HG03432 (cell line): ENCODE data around the gene CD2AP.
"Not testable (repeated sequence)": the region's sequence is repeated elsewhere in the genome, so short reads cannot be mapped to it uniquely, and the experiment has no call there.

Experiments
- ATAC-seq: cut with Tn5 transposase; IDR thresholded peaks from one replicate; pipeline ENCODE4 v1.9.1; 2021; ENCODE audit warnings: mild to moderate bottlenecking, moderate library complexity; ENCODE audit not compliant: unreplicated experiment

Gene CD2AP

DNA sequence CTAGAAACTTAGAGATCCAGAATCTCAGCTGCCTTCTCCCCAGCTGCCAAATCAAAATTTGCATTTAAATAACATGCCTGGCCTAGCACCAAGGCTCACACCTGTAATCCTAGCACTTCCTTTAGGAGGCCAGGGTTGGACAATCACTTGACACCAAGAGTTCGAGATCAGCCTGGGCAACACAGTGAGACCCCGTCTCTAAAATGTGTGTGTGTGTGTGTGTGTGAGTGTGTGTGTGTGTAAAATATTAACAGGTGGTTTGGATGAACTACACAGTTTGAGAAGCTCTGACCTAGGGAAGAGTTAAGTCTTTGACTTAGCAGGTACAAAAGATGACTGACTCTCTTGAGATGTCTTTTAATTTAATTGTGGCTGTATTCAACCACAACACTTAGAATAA is 20.2 kb upstream of the CD2AP start:
- ATAC-seq = no peak

DNA sequence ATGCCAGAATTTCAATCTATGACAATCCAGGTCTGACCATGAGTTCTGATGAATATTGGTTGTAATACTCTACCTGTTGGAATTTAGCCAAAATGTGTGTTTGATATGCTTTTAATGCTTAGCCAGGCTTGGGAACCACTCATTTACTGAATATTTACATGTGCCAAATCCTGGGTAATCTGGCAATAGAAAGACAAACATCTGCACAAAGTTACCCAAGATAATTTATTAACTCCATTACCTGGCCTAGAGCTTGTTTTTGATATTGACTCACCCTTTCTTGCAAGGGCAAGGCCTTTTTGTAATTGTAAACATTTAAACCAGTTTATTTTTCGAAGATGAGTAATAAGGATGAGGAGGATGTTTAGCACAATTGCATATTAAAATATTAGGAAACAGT is 13.5 kb upstream of the CD2AP start:
- ATAC-seq = no peak

DNA sequence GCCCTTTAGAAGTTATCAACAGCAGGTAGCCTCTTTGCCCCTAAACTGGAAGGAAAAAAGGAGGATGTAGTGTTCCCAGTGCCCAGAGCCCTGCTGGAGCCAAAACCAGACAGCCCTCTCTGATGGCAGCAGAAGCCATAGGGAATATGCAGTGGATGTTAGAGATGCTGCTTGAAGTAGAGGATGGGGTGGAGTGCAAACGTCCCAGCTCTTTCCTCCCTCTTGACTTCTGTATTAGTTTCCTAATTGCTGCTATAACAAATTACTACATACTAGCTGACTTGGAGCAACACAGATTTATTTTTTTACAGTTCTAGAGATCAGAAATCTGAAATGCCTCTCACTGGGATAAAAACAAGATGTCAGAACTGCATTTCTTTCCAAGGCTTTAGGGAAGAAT is 12.5 kb upstream of the CD2AP start:
- no peak for ATAC-seq

DNA sequence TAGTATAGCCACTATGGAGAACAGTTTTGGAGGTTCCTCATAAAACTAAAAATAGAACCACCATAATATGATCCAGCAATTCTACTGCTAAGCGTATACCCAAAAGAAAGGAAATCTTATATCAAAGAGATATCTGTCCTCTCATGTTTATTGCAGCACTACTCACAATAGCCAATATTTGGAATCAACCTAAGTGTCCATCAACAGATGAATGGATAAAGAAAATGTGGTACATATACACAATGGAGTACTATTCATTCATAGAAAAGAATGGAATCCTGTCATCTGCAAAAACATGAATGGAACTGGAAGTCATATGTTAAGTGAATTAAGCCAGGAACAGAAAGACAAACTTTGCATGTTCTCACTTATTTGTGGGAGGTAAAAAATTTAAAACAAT is 5.7 kb upstream of the CD2AP start:
- ATAC-seq = no peak

DNA sequence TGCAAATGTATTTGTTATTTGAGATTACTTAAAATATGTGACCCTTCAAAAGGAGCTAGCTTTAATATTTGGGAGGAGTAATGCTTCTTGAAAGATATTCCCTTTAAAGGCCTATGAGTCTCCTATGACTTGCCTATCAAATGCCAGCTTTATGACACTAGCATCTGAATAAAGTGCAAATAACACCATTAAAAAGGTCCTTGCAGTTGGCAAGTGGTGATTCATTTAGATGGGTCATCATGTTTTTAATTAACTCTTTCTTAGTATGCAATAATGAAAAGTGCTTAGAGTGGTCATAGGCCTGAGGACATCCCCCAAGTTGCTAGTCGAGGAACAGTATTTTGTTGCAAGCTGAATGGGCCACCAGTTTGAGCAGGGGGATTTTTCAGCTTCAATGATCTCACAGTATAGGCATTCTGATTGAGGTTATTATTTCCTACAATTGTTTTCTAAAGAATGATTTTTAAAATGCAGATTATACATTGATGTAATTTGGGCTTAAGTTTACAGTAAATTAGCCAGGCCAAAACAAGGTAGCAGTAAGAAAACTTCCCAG is 3.7 kb upstream of the CD2AP start:
- ATAC-seq = no peak

DNA sequence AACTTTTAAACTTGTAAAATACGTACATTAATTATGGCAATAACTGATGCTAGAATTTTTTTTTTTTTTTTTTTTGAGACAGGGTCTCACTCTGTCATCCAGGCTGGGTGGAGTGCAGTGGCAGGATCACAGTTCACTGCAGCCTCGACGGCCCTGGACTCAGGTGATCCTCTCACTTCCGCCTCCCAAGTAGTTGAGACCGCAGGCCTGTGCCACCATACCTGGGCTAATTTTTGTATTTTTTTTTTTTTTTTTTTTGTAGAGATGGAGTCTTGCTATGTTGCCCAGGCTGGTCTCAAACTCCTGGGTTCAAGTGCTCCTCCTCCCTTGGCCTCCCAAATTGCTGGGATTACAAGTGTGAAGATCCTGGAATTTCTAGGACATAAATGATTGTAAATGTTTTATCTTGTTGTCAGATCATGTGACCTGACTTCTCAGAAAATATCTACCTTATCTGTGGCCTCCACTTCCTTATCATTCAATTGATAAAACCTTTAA is 2.2 kb upstream of the CD2AP start:
- no peak for ATAC-seq

DNA sequence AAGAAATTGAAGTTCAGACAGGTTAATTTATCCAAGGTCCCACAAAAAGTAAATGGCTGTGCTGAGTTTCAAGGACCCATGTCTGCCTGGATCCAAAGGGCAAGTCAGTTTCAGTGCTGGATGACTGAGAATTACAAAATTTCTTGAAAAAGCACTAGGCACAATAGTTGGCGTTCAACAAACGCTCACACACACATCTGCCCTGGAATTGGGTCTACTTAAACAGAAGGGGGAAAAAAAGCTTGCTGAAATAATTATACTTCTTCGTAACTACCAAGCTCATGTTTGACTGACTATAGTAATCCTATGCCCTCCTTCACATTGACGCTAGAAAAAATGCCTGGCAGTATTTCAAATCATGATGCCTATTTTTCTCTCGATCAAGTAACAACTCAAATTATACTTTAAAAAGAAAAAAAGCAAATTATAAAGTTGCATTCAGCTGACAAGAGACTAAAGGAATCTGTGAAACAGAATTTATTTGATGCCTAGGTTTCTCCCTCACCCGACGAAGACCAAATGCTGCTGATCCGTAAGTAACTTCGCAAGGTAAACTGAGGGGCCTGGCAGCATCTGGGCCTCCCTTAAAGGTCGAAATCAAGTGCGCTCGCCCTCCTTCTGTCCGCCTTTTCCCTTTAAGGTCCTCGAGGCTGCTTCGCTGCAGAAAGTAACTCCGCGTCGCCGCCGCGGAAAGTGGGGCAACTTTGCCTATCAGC is 650 bp upstream of the CD2AP start:
- no peak for ATAC-seq

DNA sequence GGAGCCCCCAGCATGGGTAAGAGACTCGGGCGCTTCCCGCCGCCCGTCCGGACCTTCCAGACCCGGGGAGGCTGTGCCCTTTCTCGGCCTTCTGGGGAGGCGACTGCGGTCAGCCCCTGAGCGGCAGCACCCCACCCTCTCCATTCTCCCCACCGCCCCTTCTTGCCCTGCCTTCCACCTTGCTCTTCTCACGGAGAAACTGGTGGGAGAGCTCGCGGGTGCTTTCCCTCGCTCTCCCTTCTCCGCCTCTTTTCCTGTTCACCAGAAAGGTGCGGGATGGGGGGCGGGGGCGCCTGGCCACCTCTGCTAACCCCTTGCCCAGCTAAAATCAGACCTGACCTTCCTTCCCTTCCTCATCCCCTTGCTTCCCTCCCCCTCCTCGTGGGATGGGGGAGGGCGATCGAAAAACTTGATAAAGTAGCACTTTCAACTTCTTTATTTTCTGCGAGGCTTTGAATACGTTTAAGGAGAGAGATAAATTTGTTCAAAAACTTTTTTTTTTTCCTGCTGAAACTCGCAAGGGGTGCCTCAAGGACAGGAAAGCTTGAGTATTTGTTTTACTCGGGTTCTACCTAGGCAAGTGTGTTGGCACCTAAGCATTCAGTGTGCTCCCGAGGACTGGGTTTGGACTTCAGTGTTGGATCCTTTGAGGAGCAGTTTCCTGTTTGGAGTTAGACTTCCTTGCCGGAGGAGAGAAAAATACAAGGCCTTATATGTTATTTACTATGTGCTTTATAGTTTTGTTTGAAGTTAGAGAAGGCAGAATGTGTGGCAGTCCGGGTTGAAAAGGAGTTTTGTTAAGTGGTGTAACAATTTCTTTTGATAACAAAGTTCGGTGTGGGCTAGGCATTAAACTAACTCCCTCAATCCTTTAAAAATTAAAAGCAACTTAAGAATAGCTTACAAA is 897 bp downstream of the CD2AP start:
- ATAC-seq = peak; percentile 41

DNA sequence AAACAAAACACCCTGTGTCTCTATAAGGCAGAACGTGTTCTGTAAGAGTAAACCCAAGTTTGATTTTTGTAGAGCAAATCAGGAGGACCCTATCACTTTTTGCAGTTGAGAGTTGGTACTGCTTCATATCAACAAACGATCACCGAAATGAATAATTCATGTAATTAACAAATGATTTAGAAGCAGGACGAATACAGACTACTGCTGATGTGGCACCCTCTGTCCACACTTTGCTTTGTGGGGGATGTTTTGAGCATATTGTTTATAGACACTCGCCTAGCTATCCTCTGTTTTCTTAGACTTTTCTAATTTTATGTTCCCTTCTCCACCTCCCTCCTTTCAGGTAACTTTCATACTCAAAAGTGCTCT is 1.5 kb downstream of the CD2AP start:
- ATAC-seq = no peak

DNA sequence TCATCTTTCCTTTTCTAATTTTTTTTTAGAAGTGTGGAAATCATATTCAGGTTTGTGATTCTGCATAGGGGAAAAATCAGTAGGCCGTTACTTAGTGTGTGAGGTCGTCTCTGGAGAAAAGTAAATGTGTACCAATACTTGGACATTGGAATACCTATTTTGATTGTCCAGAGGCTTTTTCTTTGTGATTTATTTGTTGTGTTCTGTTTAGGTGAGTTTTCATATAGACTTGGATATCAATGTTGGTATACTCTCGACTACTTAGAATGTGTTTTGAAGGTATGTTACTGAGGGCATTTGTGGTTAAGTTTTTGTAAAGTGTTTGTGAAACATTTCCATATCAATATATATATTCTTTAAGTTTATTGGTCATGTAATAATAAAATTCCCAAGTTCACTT is 2.3 kb downstream of the CD2AP start:
- no peak for ATAC-seq

DNA sequence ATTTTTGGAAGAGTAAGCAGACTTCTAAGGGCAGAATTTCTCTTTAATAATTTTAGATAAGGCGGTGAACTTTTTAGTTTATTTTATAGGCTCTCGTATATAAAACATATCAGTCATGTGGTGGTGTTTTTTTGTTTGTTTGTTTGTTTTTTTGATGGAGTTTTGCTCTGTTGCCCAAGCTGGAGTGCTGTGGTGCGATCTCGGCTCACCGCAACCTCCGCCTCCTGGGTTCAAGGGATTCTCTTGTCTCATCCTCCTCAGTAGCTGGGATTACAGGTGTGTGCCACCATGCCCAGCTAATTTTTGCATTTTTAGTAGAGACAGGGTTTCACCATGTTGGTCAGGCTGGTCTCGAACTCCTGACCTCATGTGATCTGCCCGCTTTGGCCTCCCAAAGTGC is 3.6 kb downstream of the CD2AP start:
- ATAC-seq = not testable (repeated sequence)

DNA sequence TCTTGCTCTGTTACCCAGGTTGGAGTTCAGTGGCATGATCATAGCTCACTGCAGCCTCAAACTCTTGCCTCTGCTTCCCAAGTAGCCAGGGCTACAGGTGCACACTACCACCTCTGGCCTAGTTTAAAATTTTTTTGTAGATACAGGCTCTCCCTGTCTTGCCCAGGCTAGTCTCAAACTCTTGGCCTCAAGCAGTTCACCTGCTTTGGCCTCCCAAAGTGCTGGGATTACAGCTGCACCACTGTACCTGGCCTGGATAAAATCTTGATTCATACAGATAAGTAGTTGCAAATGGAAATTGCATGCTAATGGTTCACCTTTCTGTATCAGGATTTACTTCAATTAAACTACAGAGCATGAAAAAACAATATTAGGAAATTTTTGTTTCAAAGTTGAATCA is 4.2 kb downstream of the CD2AP start:
- no peak for ATAC-seq

DNA sequence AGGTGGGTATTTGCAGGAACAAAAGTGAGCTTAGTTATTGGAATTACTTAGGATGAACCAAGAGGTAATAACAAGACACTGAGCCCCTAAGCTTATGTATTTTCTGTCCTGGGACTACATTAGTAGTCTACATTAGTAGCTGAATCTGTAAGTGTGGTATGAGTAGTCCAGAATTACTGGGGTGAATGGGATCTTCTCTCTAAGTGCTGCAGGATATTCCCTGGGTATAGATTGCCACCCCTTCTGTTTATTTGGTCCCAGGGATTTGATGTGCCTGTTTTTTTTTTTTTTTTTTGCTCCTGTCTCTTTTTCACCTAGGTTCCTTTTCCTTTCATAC is 5.9 kb downstream of the CD2AP start:
- ATAC-seq = peak; percentile 27

DNA sequence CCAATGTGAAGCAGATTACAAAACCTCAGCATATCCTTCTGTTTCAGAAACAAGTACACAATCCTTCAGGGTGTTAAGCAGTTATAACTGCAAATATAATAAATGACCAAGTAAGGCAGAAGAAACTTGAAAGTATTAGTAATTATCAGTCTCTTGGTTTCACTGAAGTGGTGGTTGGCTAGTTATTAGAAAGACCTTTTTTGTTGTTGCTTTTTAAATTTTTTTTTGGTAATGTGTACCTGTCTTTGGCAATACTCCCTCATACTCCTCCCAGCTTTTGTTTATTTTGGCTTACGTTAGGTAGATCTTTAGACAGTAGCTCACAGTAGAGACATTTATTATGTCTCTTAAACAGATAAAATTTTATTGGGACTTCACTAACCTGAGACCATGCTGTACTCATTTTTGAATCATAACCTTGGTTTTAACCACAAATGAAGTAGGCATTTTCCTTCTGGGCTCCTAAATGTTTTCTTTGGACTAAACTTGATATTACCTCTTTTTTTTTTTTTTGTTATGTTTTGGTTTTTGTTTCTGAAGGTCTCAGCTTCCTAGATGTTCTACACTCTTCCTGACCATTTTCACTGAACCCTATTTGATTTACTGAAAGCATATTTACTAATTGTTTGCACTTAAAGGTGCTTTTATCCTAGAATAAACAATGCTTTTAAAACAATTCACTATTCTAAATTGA is 6.4 kb downstream of the CD2AP start:
- peak; percentile 58 for ATAC-seq

DNA sequence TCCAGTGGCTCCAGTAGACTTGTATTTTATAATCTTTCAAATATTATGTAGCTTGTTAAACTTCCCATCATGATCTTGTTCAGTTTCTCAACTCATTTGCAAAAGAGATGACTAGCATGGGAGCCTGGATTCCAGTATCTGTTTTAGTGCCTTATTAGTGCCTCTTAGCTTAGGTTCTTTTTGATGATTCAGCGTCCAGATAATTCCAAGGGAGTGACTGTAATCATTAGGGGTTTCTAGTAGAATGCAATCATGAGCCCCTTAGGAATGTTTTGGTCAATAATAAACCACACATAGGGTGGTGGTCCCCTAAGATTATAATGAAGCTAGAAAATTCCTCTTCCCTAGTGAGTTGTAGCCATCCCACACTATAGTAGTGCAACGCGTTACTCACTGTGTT is 7.0 kb downstream of the CD2AP start:
- ATAC-seq = no peak

DNA sequence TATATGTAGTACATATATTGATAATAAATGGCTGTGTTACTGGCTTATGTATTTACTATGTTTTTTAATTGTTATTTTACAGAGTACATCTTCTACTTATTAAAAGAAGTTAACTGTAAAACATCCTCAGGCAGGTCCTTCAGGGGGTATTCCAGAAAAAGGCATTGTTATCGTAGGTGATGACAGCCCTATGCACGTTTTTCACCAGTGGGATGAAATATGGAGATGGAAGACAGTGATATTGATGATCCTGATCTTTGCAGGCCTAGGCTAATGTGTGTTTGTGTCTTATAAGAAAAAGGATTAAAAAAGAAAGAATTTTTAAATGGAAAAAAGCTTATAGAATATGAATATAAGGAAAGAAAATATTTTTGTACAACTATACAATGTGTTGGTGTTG is 7.5 kb downstream of the CD2AP start:
- ATAC-seq = no peak

DNA sequence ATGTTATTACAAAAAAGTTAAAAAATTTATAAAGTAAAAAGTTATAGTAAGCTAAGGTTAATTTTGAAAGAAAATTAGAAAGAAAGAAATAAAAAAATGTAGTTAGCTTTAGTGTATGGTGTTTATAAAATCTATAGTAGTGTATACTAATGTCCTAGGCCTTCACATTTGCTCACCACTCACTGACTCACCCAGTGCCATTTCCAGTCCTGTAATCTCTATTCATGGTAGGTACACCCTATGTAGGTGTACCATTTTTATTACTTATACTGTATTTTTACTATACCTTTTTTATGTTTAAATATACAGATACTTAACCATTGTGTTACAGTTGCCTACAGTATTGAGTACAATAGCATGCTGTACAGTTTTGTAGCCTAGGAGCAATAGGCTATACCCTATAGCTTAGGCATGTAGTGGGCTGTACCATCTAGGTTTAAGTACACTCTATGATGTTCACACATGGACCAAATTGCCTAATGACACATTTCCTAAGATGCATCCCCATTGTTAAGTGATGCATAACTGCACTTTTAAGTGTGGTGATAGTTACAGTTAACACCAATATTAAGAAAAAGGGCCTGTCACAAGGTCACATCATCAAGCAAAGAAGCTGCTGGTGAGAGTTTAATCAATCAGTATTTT is 8.0 kb downstream of the CD2AP start:
- ATAC-seq = no peak

DNA sequence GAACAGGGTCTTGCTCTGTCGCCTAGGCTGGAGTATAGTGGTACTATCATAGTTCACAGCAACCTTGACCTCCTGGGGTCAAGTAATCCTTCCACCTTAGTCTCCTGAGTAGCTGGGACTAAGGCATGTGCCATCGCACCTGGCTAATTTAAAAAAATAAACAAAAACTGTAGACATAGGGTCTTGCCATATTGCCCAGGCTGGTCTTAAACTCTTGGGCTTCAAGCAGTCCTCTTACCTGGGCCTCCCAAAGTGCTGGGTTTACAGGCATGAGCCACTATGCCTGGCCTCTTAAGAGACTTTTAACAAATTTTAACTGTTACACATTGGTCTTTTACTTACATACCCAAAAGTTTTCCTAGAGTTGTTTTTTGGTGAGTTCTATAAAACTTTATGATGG is 12.4 kb downstream of the CD2AP start:
- no peak for ATAC-seq

DNA sequence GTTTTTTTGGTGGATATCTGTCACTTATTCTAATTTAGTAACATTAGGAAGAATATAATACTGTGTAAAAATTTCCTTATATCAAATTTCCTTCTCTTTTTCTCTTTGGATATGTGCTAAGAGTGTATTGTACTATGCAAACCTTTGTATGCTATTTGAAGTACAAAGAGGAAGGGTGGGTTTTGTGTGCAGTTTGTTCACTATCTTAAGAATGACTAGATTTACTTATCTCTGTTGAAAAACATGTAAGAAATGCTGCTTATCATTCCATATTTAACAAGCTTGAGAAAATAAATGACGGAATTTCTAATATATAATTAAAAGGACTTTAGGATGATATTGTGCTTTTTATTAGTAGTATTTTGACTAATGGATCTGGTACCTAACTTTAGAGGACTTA is 13.1 kb downstream of the CD2AP start:
- no peak for ATAC-seq

DNA sequence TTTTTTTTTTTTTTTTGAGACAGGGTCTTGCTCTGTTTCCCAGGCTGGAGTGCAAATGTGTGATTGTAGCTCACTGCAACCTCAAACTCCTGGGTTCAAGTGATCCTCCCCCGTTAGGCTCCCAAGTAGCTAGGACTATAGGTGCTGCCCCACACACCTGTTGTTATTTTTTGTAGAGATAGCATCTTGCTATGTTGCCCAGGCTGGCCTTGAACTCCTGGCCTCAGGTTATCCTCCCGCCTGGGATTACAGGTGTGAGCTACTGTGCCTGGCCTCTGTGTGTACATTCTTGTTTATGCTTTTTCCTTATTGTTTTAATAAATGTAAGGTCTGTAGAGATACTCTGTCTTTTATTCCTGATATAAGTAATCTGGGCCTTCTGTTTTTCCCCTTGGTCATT is 14.8 kb downstream of the CD2AP start:
- ATAC-seq = no peak

DNA sequence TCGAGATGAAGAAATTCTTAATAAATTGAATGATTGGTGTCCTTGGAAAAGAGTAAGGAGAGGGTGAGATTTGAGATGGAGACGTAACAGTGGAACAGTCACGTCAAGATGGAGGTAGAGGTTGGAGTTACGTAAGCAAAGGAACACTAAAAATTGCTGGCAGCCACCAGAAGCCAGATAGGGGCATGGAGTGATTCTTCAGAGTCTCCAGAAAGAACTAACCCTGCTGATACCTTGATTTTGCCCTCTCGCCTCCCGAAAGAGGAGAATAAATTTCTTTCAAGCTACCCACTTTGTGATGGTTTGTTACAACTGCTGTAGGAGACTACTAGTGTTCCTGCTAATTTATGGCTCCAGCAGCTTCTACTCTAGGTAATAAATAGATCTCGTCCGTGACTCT is 17.6 kb downstream of the CD2AP start:
- ATAC-seq = no peak
